ENCODE measurements around the gene ABLIM2. TPM values are rescaled to one million over a fixed set of nuclear protein-coding genes. Genes with fewer than 3 reads are reported as not detected.

ABLIM2 gene
- total and polyA plus RNA-seq, 3 donors from 2014 or later: 5.2 to 7.5 (median 6.9) TPM

DNA sequence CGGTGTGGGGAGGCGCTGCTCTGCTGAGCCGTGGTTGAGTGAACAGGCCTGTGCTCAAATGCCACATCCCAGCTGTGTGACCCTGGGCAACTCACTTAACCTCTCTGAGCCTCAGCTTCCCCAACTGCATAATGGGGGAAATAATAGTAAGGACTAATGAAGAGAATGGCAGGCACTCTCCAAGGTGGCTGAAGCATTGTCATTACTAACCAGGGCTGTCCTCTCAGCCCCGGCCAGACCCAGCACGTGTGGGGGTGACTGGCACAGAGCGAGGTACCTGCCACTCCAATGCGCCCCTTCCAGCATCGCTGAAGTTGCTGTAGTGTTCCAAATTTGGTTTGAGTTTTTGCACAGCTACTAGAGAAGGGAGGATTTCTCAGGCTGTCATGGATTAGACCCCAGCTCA lies 80.0 kb downstream of the ABLIM2 start:
- H3K36me3 ChIP-seq (ENCODE audit: low read depth, missing control alignments): no peaks in the 10 kb centered on the region
- 88 to 100% methylated on average over 1 to 8 of the region's 8 CpGs for WGBS, 2 donors
- H3K4me1 ChIP-seq: no peaks in the 10 kb centered on the region
- TF ChIP-seq, protein P1, sequence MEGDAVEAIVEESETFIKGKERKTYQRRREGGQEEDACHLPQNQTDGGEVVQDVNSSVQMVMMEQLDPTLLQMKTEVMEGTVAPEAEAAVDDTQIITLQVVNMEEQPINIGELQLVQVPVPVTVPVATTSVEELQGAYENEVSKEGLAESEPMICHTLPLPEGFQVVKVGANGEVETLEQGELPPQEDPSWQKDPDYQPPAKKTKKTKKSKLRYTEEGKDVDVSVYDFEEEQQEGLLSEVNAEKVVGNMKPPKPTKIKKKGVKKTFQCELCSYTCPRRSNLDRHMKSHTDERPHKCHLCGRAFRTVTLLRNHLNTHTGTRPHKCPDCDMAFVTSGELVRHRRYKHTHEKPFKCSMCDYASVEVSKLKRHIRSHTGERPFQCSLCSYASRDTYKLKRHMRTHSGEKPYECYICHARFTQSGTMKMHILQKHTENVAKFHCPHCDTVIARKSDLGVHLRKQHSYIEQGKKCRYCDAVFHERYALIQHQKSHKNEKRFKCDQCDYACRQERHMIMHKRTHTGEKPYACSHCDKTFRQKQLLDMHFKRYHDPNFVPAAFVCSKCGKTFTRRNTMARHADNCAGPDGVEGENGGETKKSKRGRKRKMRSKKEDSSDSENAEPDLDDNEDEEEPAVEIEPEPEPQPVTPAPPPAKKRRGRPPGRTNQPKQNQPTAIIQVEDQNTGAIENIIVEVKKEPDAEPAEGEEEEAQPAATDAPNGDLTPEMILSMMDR (IDR thresholded peaks at IDR 0.05): no peak
- TF ChIP-seq POLR2A (IDR thresholded peaks at IDR 0.05): no peak
- intact Hi-C loops (cut with DNase I; ENCODE audit: low total_unique reads): no loop called here
- no peaks in the 10 kb centered on the region for H3K9me3 ChIP-seq
- no peak overlapping the region for H3K27ac ChIP-seq
- DNase-seq: no peak
- no peak overlapping the region for H3K4me3 ChIP-seq
- H3K27me3 ChIP-seq: no peaks in the 10 kb centered on the region

DNA sequence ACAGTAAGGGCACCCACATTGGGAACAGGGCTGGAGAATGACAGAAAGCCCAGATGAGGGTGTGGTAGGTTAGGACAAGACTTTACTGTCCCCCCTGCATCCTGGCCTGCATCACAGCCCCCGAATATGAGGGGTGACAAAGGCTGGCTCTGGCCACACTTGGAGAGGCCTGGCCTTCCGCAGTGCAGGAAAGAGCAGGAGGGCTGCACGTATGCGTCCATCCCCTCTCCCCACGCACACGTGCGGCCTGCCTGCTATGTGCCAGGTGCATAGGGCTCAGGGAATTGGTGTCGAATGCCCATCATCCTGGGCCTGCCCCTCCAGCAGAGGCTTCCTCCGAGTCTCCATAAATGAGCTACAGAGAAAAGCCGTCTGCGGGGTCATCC lies 80.5 kb downstream of the ABLIM2 start:
- H3K27ac ChIP-seq: no peak overlapping the region
- TF ChIP-seq, protein P1 (IDR thresholded peaks at IDR 0.05): no peak
- TF ChIP-seq POLR2A (IDR thresholded peaks at IDR 0.05): no peak
- no peaks in the 10 kb centered on the region for H3K4me1 ChIP-seq
- DNase-seq: no peak
- H3K4me3 ChIP-seq: no peak overlapping the region
- intact Hi-C loops (cut with DNase I; ENCODE audit: low total_unique reads): no loop called here
- no peaks in the 10 kb centered on the region for H3K9me3 ChIP-seq
- no peaks in the 10 kb centered on the region for H3K36me3 ChIP-seq (ENCODE audit: low read depth, missing control alignments)
- H3K27me3 ChIP-seq: no peaks in the 10 kb centered on the region
- 89 to 90% methylated on average over 9 to 11 of the region's 11 CpGs for WGBS, 2 donors

DNA sequence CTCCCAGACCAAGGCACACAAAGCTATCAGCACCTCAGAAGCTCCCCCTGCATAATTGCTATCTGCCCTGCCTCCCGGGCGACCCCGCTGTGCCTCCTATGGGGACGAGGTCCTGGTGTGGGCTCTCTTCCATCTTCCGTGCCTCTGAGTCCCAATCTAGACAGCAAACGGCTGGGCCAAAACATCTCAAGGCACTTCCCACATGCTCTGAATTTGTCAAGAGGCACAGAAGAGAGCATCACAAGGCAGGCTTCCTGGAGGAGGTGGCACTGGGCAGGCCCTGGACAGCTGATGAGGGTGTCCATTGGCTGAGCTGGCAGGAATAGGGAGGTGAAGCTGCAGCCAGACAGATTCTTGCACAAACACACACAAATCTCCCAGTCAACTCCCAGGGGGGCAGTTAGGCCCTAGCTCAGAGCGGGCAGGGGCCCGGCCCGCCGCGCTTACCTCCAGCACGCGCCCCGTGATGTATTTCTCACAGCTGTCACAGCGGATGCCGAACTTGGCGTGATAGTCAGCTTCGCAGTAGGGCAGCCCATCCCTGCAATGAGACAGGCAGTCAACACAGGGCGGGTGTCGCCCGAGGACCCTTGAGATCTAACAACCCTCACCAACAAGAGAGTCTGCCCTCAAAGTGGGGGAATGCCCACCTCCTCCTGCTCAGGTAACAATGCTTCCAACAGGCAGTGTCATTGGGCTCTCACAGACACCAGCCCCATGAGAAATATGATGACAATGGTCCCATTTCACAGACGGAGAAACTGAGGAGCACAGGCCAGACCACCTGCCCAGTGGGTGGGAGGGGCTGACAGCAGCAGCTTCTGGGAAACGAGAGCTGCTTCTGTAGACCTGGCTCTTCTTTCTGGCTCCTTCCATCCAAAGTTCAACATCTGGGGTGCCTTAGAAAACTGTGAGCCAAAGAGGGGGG lies 81.2 kb downstream of the ABLIM2 start:
- H3K9me3 ChIP-seq: no peaks in the 10 kb centered on the region
- no peaks in the 10 kb centered on the region for H3K27me3 ChIP-seq
- no peaks in the 10 kb centered on the region for H3K4me1 ChIP-seq
- WGBS, 2 donors: 85 to 87% methylated on average over 19 to 23 of the region's 23 CpGs
- no peak overlapping the region for H3K4me3 ChIP-seq
- intact Hi-C loops (cut with DNase I; ENCODE audit: low total_unique reads): no loop called here
- no peak for DNase-seq
- H3K36me3 ChIP-seq (ENCODE audit: low read depth, missing control alignments): no peaks in the 10 kb centered on the region
- TF ChIP-seq POLR2A (IDR thresholded peaks at IDR 0.05): no peak
- TF ChIP-seq, protein P1 (IDR thresholded peaks at IDR 0.05): no peak
- no peak overlapping the region for H3K27ac ChIP-seq

DNA sequence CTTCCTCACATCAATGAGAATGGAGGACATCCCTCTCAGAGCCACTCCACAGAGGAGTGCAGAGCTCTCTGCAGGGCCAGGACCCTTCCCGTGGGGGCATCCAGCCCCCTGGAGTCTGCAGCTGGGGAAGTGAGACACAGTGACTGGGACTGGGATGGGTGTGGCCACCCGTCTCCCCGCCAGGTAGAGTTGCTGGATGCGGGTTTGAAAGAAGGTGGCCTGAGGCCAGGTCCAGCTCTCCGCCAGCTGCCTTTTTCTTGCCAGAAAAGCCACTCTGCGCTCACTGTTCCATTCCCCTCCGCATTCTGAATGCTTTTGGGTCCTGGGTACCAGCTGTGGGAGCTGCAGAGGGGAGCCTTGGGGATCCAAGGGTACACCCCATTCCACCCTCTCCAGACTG lies 82.6 kb downstream of the ABLIM2 start:
- no peak for DNase-seq
- Histone ChIP-seq H3K4me3 (no peak overlapping the region), H3K27ac (no peak overlapping the region), H3K36me3 (ENCODE audit: low read depth, missing control alignments) (no peaks in the 10 kb centered on the region), H3K9me3 (no peaks in the 10 kb centered on the region), H3K27me3 (no peaks in the 10 kb centered on the region), H3K4me1 (no peaks in the 10 kb centered on the region)
- intact Hi-C loops (cut with DNase I; ENCODE audit: low total_unique reads): no loop called here
- 87 to 90% methylated on average over 6 to 7 of the region's 7 CpGs for WGBS, 2 donors
- TF ChIP-seq, protein P1 (IDR thresholded peaks at IDR 0.05): no peak
